Upper lobe of left lung (tissue), 4 donors: ENCODE results near the gene CTNNA1.

Experiments used
- EP300 ChIP-seq, 4 donors: sonication (generic); formaldehyde crosslinking; IDR thresholded peaks; one replicate each; pipeline ENCODE4 v1.5.1; 2017; ENCODE audit warnings: antibody characterized with exemption in 4 of 4, control low read depth in 2 of 4
- POLR2A ChIP-seq, 4 donors: fragments of 450-650 bp; IDR thresholded peaks; one replicate each; pipeline ENCODE4 v1.5.1; 2016 to 2017; ENCODE audit warnings: antibody characterized with exemption in 4 of 4, mild to moderate bottlenecking in 2 of 4
- POLR2AphosphoS5 ChIP-seq, 2 donors: sonication (generic); formaldehyde crosslinking; IDR thresholded peaks; one replicate each; pipeline ENCODE4 v1.5.1; 2017; ENCODE audit warnings: antibody characterized with exemption in 2 of 2
- TF ChIP-seq, protein P1 (sequence below), 6 experiments: fragments of 450-650 bp in 4 of 6; fragments of 200-600 bp in 2 of 6; sonication (generic) in 2 of 6; IDR thresholded peaks; one replicate each; pipeline ENCODE4 v1.5.1; 2016 to 2019; ENCODE audit warnings: antibody characterized with exemption in 6 of 6

DNA sequence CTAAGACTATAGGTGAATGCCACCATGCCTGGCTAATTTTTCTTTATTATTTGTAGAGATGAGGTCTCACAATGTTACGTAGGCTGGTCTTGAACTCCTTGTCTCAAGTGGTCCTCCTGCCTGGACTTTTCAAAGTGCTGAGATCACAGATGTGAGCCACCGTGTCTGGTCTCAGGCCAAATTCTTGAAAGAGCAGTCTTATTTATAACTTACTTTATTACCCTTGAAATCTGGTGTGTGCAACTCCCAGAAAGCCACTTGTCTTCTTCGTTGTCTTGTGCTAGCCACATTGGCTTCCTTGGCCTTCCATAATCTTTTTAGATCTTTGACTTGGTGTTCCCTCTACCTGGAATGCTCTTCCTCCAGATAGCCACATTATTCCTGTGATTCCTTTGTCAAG, 50.1 kb downstream of the CTNNA1 start:
- TF ChIP-seq, protein P1, sequence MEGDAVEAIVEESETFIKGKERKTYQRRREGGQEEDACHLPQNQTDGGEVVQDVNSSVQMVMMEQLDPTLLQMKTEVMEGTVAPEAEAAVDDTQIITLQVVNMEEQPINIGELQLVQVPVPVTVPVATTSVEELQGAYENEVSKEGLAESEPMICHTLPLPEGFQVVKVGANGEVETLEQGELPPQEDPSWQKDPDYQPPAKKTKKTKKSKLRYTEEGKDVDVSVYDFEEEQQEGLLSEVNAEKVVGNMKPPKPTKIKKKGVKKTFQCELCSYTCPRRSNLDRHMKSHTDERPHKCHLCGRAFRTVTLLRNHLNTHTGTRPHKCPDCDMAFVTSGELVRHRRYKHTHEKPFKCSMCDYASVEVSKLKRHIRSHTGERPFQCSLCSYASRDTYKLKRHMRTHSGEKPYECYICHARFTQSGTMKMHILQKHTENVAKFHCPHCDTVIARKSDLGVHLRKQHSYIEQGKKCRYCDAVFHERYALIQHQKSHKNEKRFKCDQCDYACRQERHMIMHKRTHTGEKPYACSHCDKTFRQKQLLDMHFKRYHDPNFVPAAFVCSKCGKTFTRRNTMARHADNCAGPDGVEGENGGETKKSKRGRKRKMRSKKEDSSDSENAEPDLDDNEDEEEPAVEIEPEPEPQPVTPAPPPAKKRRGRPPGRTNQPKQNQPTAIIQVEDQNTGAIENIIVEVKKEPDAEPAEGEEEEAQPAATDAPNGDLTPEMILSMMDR (IDR thresholded peaks at IDR 0.05) = no peak
- no peak for TF ChIP-seq POLR2AphosphoS5 (IDR thresholded peaks at IDR 0.05)
- no peak for TF ChIP-seq EP300 (IDR thresholded peaks at IDR 0.05)
- no peak for TF ChIP-seq POLR2A (IDR thresholded peaks at IDR 0.05)
